ENCODE data around the gene CRLF1. TPM values are rescaled to one million over a fixed set of nuclear protein-coding genes. Genes with fewer than 3 reads are reported as not detected.

CRLF1 gene
- total and polyA plus RNA-seq, 2 of the 8 experiments (the other 6 are each of a cell fraction or from before 2014, with no cell fraction given) = 7.2 to 10.3 TPM

DNA sequence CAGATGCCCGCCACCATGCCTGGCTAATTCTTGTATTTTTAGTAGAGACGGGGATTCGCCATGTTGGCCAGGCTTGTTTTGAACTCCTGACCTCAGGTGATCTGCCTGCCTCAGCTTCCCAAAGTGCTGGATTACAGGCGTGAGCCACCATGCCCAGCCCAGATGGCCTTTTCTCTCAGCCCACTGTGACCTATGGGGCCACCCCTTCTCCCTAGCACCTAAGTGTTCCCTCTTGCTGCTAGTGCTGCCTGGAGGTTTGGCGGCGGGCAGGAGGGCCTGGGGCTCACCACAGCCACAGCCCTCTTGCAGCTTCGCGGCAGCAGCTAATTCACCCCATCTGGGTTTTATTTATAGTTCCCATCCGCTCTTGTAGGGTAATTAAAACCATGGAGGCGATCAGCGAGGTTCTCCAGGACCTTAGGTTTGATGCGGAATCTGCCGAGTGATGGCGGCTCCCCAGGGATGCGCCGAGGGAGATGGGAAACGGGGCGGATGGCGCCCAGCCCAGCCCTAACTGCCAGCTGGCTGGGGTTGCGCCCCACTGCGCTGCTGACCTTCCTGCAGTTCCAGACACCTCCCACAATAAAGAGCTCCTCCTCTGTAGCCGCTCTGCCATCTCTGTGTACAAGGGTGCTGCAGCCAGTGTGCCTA lies 14.7 kb downstream of the CRLF1 start (continued):
- TF ChIP-seq, protein P1, sequence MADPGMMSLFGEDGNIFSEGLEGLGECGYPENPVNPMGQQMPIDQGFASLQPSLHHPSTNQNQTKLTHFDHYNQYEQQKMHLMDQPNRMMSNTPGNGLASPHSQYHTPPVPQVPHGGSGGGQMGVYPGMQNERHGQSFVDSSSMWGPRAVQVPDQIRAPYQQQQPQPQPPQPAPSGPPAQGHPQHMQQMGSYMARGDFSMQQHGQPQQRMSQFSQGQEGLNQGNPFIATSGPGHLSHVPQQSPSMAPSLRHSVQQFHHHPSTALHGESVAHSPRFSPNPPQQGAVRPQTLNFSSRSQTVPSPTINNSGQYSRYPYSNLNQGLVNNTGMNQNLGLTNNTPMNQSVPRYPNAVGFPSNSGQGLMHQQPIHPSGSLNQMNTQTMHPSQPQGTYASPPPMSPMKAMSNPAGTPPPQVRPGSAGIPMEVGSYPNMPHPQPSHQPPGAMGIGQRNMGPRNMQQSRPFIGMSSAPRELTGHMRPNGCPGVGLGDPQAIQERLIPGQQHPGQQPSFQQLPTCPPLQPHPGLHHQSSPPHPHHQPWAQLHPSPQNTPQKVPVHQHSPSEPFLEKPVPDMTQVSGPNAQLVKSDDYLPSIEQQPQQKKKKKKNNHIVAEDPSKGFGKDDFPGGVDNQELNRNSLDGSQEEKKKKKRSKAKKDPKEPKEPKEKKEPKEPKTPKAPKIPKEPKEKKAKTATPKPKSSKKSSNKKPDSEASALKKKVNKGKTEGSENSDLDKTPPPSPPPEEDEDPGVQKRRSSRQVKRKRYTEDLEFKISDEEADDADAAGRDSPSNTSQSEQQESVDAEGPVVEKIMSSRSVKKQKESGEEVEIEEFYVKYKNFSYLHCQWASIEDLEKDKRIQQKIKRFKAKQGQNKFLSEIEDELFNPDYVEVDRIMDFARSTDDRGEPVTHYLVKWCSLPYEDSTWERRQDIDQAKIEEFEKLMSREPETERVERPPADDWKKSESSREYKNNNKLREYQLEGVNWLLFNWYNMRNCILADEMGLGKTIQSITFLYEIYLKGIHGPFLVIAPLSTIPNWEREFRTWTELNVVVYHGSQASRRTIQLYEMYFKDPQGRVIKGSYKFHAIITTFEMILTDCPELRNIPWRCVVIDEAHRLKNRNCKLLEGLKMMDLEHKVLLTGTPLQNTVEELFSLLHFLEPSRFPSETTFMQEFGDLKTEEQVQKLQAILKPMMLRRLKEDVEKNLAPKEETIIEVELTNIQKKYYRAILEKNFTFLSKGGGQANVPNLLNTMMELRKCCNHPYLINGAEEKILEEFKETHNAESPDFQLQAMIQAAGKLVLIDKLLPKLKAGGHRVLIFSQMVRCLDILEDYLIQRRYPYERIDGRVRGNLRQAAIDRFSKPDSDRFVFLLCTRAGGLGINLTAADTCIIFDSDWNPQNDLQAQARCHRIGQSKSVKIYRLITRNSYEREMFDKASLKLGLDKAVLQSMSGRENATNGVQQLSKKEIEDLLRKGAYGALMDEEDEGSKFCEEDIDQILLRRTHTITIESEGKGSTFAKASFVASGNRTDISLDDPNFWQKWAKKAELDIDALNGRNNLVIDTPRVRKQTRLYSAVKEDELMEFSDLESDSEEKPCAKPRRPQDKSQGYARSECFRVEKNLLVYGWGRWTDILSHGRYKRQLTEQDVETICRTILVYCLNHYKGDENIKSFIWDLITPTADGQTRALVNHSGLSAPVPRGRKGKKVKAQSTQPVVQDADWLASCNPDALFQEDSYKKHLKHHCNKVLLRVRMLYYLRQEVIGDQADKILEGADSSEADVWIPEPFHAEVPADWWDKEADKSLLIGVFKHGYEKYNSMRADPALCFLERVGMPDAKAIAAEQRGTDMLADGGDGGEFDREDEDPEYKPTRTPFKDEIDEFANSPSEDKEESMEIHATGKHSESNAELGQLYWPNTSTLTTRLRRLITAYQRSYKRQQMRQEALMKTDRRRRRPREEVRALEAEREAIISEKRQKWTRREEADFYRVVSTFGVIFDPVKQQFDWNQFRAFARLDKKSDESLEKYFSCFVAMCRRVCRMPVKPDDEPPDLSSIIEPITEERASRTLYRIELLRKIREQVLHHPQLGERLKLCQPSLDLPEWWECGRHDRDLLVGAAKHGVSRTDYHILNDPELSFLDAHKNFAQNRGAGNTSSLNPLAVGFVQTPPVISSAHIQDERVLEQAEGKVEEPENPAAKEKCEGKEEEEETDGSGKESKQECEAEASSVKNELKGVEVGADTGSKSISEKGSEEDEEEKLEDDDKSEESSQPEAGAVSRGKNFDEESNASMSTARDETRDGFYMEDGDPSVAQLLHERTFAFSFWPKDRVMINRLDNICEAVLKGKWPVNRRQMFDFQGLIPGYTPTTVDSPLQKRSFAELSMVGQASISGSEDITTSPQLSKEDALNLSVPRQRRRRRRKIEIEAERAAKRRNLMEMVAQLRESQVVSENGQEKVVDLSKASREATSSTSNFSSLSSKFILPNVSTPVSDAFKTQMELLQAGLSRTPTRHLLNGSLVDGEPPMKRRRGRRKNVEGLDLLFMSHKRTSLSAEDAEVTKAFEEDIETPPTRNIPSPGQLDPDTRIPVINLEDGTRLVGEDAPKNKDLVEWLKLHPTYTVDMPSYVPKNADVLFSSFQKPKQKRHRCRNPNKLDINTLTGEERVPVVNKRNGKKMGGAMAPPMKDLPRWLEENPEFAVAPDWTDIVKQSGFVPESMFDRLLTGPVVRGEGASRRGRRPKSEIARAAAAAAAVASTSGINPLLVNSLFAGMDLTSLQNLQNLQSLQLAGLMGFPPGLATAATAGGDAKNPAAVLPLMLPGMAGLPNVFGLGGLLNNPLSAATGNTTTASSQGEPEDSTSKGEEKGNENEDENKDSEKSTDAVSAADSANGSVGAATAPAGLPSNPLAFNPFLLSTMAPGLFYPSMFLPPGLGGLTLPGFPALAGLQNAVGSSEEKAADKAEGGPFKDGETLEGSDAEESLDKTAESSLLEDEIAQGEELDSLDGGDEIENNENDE (IDR thresholded peaks at IDR 0.05; ENCODE audit: insufficient replicate concordance, low read length) = no peak
- no peak for TF ChIP-seq SIN3A (conservative IDR thresholded peaks at IDR 0.05 in 1 of 2, IDR thresholded peaks at IDR 0.05 in 1 of 2; ENCODE audit: low read depth in 1 of 2, low read length in 2 of 2)
- no peak for TF ChIP-seq BRCA1 (IDR thresholded peaks at IDR 0.05; ENCODE audit: low read depth, low read length)
- TF ChIP-seq, protein P2, sequence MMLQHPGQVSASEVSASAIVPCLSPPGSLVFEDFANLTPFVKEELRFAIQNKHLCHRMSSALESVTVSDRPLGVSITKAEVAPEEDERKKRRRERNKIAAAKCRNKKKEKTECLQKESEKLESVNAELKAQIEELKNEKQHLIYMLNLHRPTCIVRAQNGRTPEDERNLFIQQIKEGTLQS (IDR thresholded peaks at IDR 0.05; ENCODE audit: insufficient read depth, low read depth, low read length) = no peak
- no peak for TF ChIP-seq FOSL1 (IDR thresholded peaks at IDR 0.05; ENCODE audit: insufficient read depth, low read depth, low read length)

Measured in H1 (cell line).